Transverse colon (tissue), 4 donors: ENCODE measurements around the gene ALKBH8. TPM values are rescaled to one million over a fixed set of nuclear protein-coding genes. Genes with fewer than 3 reads are reported as not detected.

Experiments
- DNase-seq: peaks from one replicate; pipeline ENCODE4 v3.0.0-alpha.2; 2019
- H3K27ac ChIP-seq, 4 donors: fragments of 200-600 bp; sonication (generic); 2 replicates each; pipeline ENCODE4 v1.5.1; 2016 to 2018; ENCODE audit warnings: inconsistent platforms in 4 of 4
- H3K27me3 ChIP-seq: fragments of 200-600 bp; sonication (generic); 2 replicates; pipeline ENCODE4 v1.5.1; 2017; ENCODE audit warnings: inconsistent platforms
- H3K36me3 ChIP-seq, 4 donors: fragments of 200-600 bp; sonication (generic); 2 replicates each; pipeline ENCODE4 v1.5.1; 2017 to 2019; ENCODE audit warnings: inconsistent platforms in 4 of 4
- H3K4me1 ChIP-seq, 4 donors: fragments of 200-600 bp; sonication (generic); 2 replicates each; pipeline ENCODE4 v1.5.1; 2017 to 2020; ENCODE audit warnings: inconsistent platforms in 4 of 4
- H3K4me3 ChIP-seq, 4 donors: fragments of 200-600 bp; sonication (generic); 1 replicate in 1 of 4; 2 replicates in 3 of 4; pipeline versions ENCODE4 v1.5.1 to v1.6.1; 2017 to 2019; ENCODE audit warnings: inconsistent platforms in 4 of 4
- H3K9me3 ChIP-seq, 2 donors: fragments of 200-600 bp; sonication (generic); 2 replicates each; pipeline ENCODE4 v1.5.1; 2017 to 2019; ENCODE audit warnings: inconsistent platforms in 2 of 2
- EP300 ChIP-seq: sonication (generic); formaldehyde crosslinking; IDR thresholded peaks from one replicate; pipeline ENCODE4 v1.6.1; 2017; ENCODE audit warnings: antibody characterized with exemption, low read depth
- POLR2A ChIP-seq: fragments of 450-650 bp; IDR thresholded peaks from one replicate; pipeline ENCODE4 v1.6.1; 2016; ENCODE audit warnings: antibody characterized with exemption, mild to moderate bottlenecking, moderate library complexity
- POLR2AphosphoS5 ChIP-seq, 3 donors: sonication (generic); formaldehyde crosslinking; IDR thresholded peaks; one replicate each; pipeline ENCODE4 v1.6.1; 2016; ENCODE audit warnings: antibody characterized with exemption in 3 of 3
- WGBS, 2 donors: methylation state at CpG; one replicate each; pipeline ENCODE4 v1.1.5; 2018; ENCODE audit warnings: low coverage in 1 of 2; 5-methylcytosine and 5-hydroxymethylcytosine counted together
- in situ Hi-C, 4 donors: fragments of 200-750 bp; cut with MboI; loops; one replicate each; pipeline versions ENCODE4 v1.15.0 to v1.15.1; 2017; ENCODE audit warnings: low sequenced_read_pairs in 3 of 4, low pct_ligation_motif_present in 1 of 4, low pct_unique_long_range_greater_than_20kb in 1 of 4
- intact Hi-C: fragments of 100-400 bp; cut with DNase I; formaldehyde crosslinking; loops from one replicate; pipeline ENCODE4 v1.15.1; 2023; ENCODE audit warnings: low total_unique reads
- total RNA-seq, 4 donors: library from RNA; depleted of rRNA; stranded (reverse); fragments of >200 nt; gene quantifications; one replicate each; pipeline ENCODE4 v1.1.0, GENCODE V29; 2016
- TF ChIP-seq, protein P1 (sequence below), 5 experiments: fragments of 200-600 bp in 3 of 5; fragments of 450-650 bp in 2 of 5; sonication (generic) in 3 of 5; IDR thresholded peaks; 1 replicate in 2 of 5; 2 replicates in 3 of 5; pipeline ENCODE4 v1.5.1; 2016 to 2017; ENCODE audit warnings: antibody characterized with exemption in 5 of 5, inconsistent platforms in 3 of 5, mild to moderate bottlenecking in 2 of 5, moderate library complexity in 1 of 5

Gene ALKBH8
- total RNA-seq, 4 donors from 2014 or later = 0.60 to 5.6 (median 3.9) TPM

DNA sequence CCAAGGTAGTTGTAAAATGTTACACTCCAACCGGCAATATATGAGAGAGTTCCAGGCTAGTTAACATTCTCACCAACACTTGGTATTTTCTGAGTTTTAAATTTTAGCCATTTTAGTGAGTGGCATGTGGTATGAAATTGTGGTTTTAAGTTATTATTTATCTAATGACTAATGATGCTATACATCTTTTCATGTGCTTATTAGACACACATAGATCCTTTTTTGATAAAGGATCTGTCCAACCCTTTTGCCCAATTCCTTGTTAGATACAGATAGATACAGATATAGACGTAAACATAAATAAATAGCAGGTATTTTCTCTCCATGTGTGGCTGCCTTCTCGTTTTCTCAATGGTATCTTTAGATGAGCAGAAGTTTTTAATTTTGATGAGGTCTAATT lies 39.3 kb downstream of the ALKBH8 start:
- no peak for DNase-seq

DNA sequence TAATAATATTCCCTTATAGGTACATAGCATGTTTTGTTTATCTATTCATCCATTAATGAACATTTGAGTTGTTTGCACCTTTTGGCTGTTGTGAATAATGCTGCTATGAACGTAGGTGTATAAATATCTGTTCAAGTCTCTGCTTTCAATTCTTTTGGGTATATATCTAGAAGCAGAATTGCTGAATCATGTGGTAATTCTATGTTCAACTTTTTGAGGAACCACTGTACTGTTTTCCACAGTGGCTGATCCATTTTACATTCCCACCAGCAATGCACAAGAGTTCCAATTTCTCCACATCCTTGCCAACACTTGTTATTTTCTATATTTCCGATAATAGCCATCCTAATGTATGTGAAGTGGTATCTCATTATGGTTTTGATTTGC lies 56.7 kb downstream of the ALKBH8 start:
- H3K4me1 ChIP-seq = peaks cover 0 to 6% (median 0%) of the 10 kb centered on the region in 4 donors
- no peak for DNase-seq
- no peaks in the 10 kb centered on the region for H3K27me3 ChIP-seq
- peaks cover 0 to 17% (median 5%) of the 10 kb centered on the region in 4 donors for H3K36me3 ChIP-seq
- H3K4me3 ChIP-seq = no peak overlapping the region
- no peak overlapping the region for H3K27ac ChIP-seq
- TF ChIP-seq EP300 = no peak
- TF ChIP-seq POLR2A = no peak
- TF ChIP-seq POLR2AphosphoS5 (IDR thresholded peaks at IDR 0.05) = no peak
- TF ChIP-seq, protein P1, sequence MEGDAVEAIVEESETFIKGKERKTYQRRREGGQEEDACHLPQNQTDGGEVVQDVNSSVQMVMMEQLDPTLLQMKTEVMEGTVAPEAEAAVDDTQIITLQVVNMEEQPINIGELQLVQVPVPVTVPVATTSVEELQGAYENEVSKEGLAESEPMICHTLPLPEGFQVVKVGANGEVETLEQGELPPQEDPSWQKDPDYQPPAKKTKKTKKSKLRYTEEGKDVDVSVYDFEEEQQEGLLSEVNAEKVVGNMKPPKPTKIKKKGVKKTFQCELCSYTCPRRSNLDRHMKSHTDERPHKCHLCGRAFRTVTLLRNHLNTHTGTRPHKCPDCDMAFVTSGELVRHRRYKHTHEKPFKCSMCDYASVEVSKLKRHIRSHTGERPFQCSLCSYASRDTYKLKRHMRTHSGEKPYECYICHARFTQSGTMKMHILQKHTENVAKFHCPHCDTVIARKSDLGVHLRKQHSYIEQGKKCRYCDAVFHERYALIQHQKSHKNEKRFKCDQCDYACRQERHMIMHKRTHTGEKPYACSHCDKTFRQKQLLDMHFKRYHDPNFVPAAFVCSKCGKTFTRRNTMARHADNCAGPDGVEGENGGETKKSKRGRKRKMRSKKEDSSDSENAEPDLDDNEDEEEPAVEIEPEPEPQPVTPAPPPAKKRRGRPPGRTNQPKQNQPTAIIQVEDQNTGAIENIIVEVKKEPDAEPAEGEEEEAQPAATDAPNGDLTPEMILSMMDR (IDR thresholded peaks at IDR 0.05) = no peak
- no peaks in the 10 kb centered on the region for H3K9me3 ChIP-seq
- in situ Hi-C loops = no loop called here
- intact Hi-C loops = no loop called here
- 97 to 100% methylated on average over 1 to 2 of the region's 2 CpGs for WGBS, 2 donors

More for the DNA sequence above, 39.3 kb downstream of the ALKBH8 start:
- TF ChIP-seq, protein P1 (IDR thresholded peaks at IDR 0.05) = no peak
- TF ChIP-seq EP300 (no peak), POLR2A (no peak), POLR2AphosphoS5 (IDR thresholded peaks at IDR 0.05) (no peak)
- in situ Hi-C loops = no loop called here
- WGBS, 2 donors = 89 to 94% methylated on average over 3 of the region's 3 CpGs
- Histone ChIP-seq H3K27me3 (no peaks in the 10 kb centered on the region), H3K4me1 (peaks cover 0 to 3% (median 0%) of the 10 kb centered on the region in 4 donors), H3K9me3 (no peaks in the 10 kb centered on the region), H3K27ac (no peak overlapping the region), H3K4me3 (no peak overlapping the region), H3K36me3 (peaks cover 0 to 7% (median 0%) of the 10 kb centered on the region in 4 donors)
- intact Hi-C loops = no loop called here

DNA sequence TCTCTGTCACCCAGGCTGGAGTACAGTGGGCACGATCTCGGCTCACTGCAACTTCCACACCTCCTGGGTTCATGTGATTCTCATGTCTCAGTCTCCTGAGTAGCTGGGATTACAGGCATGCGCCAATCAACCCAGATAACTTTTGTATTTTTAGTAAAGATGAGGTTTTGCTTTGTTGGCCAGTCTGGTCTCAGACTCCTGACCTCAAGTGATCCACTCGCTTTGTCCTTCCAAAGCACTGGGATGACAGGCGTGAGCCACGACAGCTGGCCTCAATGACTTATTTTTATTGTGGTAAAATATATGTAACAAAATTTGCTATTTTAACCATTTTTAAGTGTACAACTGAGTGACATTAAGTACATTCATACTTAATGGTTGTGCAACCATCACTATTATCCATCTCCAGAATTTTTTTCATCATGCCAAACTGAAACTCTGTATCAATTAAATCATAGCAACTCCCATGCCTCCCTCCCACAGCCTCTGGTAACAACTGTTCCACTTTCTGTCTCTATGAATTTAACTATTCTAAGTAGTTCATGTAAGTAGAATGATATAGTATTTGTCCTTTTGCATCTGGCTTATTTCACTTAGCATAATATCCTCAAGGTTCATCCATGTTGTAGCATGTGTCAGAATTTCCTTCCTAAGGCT lies 57.2 kb downstream of the ALKBH8 start:
- TF ChIP-seq POLR2AphosphoS5 (IDR thresholded peaks at IDR 0.05) = no peak
- no peak for TF ChIP-seq EP300
- no peak for TF ChIP-seq POLR2A
- TF ChIP-seq, protein P1 (IDR thresholded peaks at IDR 0.05) = no peak
- no peak for DNase-seq
- peaks cover 0 to 17% (median 5%) of the 10 kb centered on the region in 4 donors for H3K36me3 ChIP-seq
- H3K4me1 ChIP-seq = peaks cover 0 to 6% (median 0%) of the 10 kb centered on the region in 4 donors
- H3K27ac ChIP-seq = no peak overlapping the region
- H3K9me3 ChIP-seq = no peaks in the 10 kb centered on the region
- no peak overlapping the region for H3K4me3 ChIP-seq
- intact Hi-C loops (no loop called here), in situ Hi-C loops (no loop called here)
- WGBS, 2 donors = 86 to 98% methylated on average over 6 of the region's 6 CpGs
- H3K27me3 ChIP-seq = no peaks in the 10 kb centered on the region

DNA sequence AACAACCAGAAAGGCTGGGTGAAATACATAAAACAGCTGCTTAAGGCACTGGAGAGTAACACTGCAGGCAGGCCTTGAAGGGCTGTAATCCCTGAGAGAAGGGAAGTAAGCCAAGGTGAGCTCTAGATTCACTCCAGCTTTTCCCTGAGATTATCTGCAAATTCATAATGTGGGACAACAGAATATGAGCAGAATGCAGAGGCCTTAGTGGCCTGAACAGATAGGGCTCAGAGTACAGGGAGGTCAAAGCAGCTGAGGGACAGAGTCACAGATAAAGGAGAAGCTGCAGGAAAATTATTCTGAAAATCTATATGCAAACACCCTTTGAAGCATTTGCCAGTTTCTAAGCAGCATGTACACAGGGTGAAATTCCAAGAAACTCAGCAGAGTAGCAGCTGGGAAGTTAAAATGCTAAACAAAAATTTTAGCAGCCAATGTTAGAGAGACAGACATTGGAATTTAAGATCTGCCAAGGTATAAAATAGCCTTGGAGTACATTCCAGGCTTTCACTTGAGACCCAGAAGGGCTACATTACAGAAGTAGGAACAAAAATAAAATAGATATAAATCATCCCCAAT lies 59.8 kb downstream of the ALKBH8 start:
- in situ Hi-C loops (no loop called here), intact Hi-C loops (no loop called here)
- TF ChIP-seq, protein P1 (IDR thresholded peaks at IDR 0.05) = no peak
- no peak for TF ChIP-seq POLR2A
- TF ChIP-seq POLR2AphosphoS5 (IDR thresholded peaks at IDR 0.05) = no peak
- TF ChIP-seq EP300 = no peak
- no peak overlapping the region for H3K27ac ChIP-seq
- no peaks in the 10 kb centered on the region for H3K9me3 ChIP-seq
- peaks cover 0 to 6% (median 0%) of the 10 kb centered on the region in 4 donors for H3K4me1 ChIP-seq
- H3K4me3 ChIP-seq = no peak overlapping the region
- no peak for DNase-seq
- no peaks in the 10 kb centered on the region for H3K27me3 ChIP-seq
- H3K36me3 ChIP-seq = peaks cover 0 to 17% (median 5%) of the 10 kb centered on the region in 4 donors
